Measurements from ENCODE around the gene SYT3.

Gene SYT3

DNA sequence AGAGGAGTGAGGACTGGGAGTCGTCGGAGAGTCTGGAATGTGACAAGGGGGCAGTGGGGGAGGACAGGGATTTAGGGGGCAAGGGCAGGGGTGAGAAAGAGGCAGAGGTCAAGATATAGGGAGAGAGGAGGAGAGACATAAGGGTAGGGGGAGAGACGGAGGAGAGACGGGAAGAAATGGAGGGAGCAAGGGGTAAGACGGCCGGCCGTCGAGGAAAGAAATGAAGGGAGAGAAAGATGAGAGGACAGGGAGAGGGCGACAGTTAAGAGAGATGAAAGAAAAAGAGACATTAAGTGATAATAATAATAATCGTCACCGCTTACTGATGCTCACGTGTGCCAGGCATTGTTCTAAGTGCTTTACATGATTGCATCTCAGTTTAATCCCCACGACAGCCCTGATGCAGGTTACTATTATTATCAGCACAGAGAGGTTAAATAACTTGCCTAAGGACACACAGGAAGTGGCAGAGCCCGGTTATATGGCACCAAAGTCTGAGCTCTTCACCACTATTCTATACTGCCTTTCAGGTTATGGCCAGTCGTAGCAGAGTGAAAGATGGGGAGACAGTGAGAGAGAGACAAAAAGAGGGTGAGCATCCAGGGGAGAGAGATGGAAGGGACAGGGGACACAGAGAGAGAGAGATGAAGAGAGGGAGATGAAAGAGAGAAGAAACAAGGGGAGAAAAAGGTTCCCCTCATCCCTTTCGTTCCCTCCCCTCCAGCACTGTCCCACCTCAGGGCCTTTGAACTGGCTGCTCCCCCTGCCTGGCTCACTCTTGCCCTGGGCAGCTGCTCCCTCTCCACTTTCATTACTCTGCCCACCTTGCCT lies 23.2 kb upstream of the SYT3 start:
- DNase-seq (ENCODE audit: low read depth, low spot score), result no peak

DNA sequence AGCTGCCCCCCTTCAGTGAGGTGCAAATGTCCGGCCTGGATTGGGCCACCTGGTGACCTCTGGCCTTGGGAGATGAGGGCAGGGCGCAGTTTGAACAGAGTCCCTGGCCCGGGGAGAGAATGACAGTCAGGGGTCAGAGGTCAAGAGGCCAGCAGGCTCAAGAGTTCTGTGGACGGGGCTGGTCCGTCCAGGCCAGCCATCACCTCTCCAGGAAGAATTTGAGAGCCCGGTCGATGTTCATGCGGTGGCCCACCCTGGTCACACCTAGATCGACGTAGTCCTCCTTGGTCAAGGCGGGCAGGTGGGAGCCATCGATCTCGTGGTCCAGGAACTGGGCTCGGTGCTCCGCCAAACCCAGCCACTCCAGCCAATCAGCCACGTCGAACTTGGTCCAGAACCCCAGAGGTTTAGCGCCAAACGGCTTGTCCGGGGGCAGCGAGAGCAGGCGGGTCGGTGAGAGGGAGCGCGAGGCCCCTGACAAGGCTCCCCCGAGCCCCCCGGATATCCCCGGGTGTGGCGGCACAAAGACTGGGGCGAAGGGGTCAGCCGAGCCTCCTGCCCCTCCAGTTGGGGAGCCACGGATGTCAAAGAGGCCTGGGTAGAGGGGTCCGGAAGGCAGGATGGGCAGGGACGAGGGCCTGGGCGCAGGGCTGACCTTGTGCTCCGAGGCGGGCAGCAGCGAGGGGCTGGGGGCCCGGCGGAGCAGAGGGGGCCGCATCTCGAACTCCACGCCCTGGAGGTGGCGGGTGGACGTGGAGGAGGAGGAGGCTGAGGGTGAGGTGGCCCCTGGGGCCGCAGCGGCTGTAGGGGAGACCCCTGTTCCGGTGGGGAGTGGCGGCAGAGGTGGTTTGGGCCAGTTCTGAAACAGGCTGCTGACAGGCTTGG lies 22.3 kb upstream of the SYT3 start:
- no peak for DNase-seq (ENCODE audit: low read depth, low spot score)

DNA sequence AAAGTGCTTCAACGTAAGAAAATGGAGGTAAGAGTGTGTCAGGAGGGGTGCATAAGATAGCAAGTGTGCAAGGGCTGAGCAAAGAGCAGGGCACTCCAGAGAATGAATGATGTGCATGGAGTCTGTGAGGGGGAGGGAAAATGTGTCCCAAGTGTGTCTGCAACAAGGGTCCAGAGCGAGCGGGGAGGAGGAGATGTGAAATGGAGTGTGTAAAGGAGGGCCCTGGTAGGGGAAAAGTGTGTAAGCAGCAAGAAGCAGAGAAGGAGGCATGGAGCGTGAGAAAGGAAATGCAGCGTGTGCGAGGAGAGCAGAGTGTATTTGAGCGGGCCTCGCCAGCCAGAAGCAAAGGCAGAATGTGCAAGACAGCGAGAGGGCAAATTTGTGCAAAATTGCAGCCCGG lies 21.3 kb upstream of the SYT3 start:
- no peak for DNase-seq (ENCODE audit: low read depth, low spot score)

DNA sequence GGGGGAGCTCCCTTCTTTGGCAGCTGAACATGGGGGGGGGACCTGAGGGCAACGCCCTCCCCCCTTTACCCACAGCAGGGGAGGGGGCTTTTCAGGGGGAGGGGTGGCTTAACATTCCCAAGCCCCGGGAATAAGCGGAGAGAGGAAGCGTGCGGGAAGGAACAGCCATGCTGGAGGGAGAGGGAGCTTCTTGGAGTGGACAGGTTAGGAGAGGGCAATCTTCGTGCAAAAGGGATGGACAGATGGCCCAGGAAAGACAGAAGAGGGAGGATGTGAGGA lies 20.3 kb upstream of the SYT3 start:
- no peak for DNase-seq (ENCODE audit: low read depth, low spot score)

DNA sequence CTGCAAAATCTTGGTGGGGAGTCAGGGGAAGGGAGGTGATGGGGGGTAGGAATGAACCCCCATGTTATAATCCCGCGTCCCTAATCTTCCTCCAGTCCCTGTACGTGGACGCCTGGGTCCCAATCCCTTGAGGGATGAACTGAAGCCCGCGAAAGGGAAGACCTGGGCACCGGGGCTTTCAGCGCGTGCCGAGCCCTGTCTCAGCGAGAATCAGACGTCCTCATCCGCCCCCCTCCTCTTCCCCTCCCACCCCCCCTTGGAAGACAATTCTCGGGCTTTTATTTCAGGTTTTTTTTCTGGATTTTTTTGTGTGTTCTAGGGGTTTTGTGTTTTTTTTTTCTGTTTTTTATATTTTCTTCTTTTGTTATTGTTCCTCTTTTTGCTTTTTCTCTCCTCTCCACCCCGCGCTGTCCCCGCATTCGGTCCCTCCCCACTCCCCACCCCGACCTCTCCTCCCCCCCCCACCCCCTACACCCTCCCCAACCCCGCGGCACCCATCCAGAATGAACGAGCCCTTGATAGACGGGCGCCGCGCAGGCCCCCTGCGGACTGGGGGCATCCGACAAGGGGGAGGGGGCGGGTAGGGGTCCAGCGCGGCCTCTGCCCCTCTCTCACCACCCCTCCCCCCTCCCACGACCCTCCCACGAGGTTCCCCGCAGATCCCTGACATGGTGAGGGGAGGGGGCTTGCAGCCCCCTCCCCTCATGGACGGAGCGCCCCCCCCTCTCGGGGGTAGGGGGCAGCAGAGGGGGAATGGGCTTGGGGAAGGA lies 19.8 kb upstream of the SYT3 start:
- DNase-seq (ENCODE audit: low read depth, low spot score), result no peak

DNA sequence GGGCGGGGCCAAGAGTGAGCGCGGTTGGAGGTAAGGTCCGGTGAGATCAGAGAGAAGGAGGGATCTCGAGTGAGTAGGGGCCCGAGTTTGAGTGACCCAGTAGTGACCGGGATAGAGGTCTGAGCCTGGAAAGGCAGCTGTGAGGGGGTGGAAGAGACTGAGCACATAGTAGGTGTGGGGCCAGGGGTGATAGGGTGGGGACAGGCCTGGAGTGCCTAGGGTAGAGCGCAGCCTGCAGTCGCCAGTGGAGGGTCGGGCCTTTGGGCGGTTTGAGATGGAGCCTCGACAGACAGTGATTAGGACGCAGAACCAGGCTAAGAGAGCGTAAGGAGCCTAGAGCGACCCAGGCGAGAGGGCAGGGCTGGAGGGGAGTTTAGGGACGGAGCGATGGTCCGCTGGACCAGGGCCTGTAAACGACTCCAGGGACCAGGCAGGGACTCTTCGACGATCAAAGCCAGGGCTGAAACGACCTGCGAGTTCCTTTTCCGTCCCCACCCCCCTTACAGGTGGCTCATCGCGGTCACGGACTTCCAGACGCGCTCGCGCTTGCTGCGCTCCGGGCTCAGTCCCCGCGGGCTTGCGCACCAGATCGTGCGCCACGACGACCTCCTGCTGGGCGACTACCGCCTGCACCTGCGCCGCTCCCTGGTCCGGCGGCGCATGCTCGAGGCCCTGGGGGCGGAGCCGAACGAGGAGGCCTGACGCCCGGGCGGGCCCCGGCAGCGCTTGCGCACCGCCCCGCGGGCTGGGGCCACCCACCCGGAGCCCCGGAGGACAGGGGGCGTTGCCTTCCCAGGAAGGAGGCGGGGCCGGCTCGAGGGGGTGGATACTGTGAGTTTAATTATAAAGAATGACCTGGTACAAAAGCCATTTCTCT lies 19.0 kb upstream of the SYT3 start:
- no peak for DNase-seq (ENCODE audit: low read depth, low spot score)

DNA sequence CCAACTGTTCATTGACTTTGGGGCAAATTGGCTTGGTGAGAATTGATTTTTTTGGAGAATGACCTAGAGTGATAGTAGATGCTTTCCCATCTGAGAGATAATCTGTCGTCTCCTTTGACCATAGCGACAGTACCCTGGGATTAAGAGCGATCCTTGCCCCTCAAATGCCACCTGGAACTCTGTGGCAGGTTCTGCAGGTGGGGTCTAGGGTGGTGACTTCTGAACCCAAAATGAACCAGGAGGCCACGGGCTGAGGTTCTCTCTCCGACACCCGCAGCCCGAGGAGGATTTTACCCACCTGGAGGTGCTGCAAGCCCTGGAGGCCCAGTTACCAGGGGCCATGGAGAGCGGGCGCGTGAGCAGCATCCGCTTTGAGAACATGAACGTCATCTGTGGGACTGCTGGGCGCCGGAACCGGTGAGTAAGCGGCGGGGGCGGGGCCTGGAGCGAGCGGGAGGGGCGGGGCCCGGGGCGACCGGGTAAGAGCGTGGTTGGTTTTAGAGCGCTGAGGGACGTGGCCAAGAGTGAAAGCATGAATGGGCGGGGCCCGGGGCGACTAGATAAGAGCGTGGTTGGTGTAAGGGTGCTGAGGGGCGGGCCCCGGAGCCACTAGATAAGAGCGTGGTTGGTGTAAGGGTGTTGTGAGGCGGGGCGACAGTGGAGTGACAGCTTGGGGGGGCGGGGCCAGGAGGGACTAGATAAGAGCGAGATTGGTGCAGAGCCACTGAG lies 18.2 kb upstream of the SYT3 start:
- peak; percentile 47 for DNase-seq (ENCODE audit: low read depth, low spot score)

DNA sequence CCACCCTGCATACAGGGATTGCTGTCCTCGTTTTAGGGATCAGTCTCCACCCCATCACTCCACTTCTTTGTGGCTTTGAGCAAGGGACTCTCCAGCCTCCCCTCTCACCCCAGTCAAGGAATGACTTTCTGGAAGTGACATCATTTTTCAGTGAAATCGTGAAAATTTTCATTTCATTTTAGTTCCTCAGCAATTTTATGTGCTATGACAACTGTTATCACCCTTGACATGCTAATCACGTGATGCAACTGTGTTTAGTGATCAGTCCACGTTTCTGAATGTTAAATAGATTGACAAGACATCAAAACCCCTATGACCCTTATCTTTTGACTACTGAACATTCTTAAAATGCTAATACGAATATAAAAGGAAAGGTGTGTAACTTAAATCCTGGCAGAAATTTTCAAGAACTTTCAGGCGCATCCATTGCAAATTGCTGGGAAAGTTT lies 17.6 kb upstream of the SYT3 start:
- no peak for DNase-seq (ENCODE audit: low read depth, low spot score)

DNA sequence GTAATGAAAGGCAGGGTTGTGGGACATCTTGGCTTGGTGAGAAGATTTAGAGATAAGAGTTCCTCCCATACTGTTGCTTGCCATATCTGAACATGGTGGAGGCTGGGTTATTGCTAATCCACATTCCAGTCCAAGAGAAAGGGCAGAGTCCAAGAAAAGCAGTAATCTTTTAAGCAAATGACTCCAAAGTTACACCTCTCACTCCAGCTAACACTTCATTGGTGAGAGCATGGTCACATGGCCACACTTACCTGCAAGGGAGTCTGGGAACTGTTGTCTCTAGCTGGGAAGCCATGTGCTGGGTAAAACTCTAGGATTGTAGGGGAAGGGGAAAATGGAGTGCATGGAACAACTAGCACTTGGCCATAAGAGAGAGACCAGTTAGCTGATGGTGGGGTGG lies 15.2 kb upstream of the SYT3 start:
- no peak for DNase-seq (ENCODE audit: low read depth, low spot score)

DNA sequence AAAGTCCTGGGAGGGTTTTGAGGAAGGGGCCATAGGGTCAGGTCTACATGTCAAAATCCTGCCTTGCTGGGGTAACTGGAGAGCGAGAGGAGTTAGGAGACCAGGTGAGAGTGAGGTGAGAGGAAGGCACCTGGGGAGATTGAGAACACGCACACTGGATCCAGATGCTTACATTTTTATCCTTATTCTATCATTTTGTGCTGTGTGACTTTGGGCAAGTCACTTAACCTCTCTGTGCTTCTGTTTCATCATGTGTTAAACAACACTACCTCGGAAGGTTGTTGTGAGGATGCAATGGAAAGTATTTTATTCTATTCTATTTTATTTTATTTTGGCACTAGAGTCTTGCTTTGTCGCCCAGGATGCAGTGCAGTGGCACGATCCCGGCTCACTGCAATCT lies 13.0 kb upstream of the SYT3 start:
- DNase-seq (ENCODE audit: low read depth, low spot score), result no peak

DNA sequence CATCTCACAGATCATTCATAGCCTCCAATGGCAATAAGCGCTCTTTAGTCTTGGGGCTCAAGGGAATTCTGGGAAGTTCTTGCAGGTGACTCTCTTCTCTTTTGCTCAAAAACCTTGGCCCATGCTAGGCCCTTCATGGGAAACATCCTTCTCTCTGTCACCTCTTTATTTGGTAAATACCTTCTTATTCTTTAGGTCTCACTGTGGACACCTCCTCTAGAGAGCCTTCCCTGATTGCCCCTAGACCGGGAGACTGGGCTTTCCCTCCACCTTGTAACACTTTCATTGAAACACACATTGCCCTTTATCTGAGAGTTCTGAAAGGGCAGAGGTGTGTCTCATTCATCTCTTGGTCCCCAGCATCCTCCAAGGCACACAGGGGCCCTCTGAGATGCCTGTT lies 11.5 kb upstream of the SYT3 start:
- DNase-seq (ENCODE audit: low read depth, low spot score), result no peak

DNA sequence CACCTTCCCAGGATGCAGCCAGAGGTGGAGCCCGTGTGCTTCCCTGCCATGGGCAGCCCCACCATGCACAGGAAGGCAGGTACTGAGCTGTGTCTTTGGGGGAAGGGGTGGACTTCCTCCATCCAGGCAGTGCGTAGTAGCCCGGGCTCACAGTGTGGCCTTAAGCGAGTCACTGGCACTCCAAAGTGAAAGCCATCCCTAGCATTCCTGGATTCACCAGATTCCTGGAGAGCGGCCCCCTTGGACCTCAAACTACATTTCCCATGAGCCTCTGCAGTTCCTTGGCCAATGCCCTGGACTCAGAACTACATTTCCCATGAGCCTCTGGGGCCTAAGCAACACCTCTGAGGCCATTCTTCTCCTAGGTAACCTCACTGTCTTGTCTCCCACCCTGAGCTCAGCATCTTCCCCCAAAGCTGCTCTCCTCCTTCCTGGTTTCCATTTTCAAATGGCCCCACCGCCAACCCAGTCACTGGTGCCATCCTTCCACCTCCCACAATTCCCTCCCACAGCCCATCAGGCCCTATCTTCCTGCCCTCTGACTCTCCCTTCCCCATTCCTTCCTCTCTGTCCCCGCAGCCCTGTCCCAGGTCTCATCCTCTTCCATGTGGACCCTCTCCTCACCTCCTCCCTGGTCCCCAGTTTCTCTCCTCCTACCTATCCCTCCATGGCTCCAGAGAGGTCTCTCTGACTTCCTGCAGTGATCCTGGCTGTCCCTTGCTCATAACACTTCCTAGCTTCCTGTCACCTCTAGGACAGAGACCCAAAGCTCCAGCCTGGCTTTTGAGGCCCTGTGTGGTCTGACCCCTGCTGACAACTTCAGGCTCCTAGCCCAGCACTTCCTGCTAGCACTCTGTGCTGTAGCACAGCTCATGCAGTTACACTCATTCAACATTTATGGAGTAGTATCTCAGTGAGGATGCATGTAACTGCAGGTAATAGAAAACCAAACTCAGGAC lies 10.0 kb upstream of the SYT3 start, which contains the start of gene C19orf81:
TSS of gene C19orf81 (plus strand) at position 13 of the 959 bp plus-strand sequence. CDS start at position 13, 0 bp downstream.
- no peak for DNase-seq (ENCODE audit: low read depth, low spot score)

DNA sequence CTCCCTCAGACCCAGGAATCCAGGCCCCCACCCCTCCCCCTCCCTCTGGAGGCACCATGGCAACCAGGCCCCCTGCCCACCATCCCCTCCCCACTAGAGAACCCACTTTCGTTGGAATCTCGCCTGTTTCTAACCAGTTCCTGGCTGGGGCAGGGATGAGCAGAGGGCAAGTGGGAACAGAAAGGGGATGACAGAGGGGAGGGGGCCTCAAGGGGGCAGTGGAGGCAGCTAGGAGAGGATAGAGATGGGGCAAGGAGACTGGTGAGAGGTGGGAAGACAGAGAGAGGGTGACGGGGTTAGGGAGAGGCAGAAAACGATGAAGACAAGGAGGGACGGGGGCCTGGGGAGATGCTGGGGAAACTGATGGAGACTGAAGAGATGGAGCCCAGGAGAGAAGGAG lies 9.0 kb upstream of the SYT3 start:
- DNase-seq (ENCODE audit: low read depth, low spot score), result no peak

DNA sequence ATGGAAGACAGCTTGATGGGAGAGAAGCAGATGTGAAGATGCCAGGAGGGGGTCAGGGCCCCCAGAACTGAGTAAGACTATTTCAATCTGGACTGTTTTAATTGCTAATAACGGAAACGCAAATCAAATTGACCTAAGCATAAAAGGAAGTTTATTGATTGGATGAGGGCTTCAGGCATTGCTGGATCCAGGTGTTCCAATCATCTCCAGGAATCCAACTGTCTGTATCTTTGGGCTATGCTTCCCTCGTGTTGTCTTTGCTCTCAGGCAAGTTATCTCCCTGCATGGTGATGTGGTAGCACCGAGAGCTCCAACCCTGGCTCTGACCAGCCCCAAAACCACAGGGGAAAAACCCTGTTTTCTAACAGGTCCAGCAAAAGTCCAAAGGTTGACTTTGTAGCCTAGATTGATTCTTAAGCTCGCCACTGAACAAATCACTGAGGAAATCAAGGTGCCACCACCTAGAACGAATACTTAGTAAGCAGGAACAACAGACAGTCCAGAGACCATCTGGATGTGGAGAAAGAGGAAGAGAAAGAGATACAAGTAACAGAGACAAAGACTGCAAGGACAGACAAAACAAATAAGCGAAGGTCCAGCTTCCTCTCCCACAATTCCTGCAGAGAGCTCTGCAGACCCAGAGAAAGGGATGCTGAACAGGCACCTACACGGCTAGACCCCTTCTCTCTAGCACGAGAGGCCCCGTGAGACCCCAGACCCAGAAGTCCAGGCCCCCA lies 8.4 kb upstream of the SYT3 start:
- DNase-seq (ENCODE audit: low read depth, low spot score), result no peak

DNA sequence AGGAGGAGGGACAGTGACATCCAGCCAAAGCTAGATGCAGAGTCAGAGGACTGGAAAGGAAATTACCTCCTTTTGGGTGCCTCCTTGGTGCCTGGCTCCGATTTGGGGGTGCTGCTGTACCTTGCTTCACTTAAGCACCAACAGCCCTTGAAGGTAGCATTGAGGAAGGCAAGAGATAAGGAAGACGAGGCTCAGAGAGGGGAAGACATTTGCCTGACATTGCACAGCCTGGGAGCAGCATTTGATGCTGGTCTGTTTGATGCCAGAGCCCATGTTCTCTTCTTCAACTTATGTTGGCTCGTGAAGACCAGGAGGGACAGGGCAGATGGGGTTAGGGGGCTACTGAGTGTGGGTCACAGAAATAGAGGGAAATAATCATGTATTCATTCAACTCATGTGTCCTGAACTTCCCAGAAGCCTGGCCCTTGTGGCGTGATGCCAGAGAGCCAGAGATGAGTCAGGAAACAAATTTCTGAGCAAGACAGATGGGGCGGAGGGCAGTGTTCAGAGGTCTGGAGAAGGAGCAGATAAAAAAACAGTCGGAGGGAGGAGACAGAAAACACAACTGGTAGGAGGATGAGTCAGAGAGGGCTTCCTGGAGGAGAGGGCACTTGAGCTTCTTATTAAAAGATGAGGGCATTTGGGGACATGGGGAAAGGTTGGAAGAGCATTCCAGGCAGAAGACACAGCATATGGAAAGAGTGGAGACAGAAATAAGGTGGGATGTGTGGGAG lies 6.6 kb upstream of the SYT3 start:
- no peak for DNase-seq (ENCODE audit: low read depth, low spot score)

DNA sequence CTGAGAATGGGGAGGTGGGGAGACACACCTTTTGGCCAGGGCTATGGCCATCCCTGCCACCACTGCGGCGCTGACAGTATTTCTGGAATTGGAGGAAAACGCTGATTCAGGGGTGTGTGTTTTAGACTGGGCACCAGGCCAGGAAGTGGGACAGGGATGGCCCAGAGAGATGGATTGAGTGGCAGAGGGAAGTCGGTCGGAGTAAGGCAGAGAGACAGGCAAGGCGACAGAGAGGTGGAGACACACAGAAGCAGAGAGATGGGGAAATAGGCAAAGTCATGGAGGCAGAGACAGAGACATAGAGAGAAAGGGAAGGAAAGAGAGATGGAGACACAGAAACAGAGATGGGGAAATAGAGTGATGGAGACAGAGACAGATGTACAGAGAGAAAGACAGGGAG lies 5.4 kb upstream of the SYT3 start:
- no peak for DNase-seq (ENCODE audit: low read depth, low spot score)

DNA sequence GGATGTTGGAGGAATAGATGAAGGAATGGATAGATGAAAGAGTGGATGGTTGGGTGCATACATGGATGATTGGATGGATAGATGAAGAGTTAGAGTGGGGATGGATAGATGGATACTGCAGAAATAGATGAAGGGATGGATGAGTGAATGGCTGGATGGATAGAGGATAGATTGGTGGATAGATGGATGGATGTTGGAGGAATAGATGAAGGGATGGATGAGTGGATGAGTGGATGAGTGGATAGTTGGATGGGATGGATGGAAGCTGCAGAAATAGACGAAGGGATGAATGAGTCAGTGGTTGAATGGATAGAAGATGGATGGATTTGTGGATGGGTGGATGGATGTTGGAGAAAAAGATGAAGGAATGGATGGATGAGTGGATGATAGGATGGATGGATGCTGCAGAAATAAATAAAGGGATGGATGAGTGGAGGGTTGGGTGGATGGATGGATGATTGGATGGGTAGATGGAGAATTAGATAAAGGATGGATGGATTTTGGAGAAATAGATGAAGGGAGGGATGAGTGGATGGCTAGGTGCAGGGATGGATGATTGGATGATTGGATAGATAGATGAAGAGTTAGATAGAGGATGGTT lies 4.7 kb upstream of the SYT3 start:
- DNase-seq (ENCODE audit: low read depth, low spot score), result no peak

DNA sequence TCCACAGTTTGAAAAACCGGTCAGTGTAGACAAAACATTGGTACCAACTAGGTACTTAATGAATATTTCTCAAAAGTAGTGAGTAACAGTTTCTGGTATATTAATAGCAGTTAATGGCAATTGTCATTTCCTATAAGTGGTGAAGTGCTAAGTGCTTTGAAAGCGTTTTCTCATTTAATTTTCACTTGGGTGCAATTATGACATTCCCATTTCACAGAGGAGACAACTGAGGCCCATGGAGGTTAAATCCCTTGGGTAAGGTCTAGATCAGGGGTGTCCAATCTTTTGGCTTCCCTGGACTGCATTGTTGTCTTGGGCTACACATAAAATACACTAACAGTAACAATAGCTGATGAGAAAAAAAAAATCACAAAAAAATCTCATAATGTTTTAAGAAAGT lies 687 bp upstream of the SYT3 start:
- no peak for DNase-seq (ENCODE audit: low read depth, low spot score)

All from smooth muscle cell of the brain vasculature (primary cell).